GM19438 (cell line): ENCODE measurements around the gene CCDC77.

ENCODE experiments used
- ATAC-seq: cut with Tn5 transposase; IDR thresholded peaks from one replicate; pipeline ENCODE4 v1.9.1; 2021; ENCODE audit warnings: low read depth; ENCODE audit not compliant: unreplicated experiment

CCDC77 gene

DNA sequence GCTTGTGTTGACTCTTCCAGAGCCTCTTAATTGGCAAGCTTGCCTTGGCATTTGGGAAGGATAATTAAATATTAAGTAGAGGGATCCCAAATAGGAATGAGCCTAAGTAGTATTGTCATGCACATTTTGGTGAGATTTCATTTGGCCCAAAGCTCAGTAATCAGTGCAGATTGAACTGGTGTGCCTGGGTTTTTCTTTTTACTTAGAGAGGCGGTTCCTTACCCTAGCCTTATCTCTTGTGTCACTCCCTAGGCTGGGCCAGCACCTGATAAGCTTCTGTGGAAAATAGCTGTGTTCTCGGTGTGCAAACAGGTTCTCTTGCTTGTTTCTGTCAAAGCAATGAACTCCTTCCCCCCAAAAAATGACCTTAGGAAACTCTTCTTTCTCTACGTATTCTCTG, 49.0 kb downstream of the CCDC77 start:
- ATAC-seq = no peak

DNA sequence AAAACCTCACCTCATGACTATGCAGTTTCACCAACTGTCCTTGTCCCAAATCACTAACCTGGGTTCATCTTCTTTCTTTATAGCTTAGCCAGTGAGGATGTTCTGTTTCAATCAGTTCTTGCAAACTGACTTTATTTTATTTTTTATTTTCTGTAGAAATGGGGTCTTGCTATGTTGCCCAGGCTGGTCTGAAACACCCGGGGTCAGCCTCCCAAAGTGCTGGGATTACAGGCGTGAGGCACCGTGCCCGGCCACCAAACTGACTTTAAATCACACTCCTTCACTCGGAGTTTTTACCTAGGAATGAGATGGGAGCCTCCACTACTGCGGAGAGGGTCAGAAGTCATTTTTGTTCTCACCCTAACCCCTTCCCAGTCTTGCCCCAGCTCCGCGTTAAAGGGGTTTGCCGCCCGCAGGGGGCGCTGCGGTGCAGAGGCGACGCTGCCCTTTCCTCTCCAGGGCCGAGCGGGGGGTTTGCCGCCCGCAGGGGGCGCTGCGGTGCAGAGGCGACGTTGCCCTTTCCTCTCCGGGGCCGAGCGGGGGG, 51.3 kb downstream of the CCDC77 start:
- ATAC-seq = no peak

DNA sequence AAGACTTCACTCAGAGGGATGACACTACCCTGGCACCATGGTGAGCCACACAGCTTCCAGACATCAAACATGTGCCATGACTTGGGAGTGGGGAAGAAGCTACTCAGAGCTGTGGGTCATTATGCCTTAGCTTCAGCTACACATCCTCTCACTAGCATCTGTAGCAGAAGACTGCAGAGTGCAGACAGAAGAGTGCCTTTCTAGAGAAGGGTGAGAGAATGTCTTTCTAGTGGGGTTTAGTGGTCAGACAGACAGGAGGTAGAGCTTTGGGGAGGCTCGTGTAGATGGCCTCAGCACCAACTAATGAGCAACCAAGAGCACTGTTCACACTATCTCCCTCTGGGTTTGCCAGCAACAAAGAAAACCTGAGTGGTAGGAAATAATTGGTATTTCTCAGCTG, 53.4 kb downstream of the CCDC77 start:
- no peak for ATAC-seq

DNA sequence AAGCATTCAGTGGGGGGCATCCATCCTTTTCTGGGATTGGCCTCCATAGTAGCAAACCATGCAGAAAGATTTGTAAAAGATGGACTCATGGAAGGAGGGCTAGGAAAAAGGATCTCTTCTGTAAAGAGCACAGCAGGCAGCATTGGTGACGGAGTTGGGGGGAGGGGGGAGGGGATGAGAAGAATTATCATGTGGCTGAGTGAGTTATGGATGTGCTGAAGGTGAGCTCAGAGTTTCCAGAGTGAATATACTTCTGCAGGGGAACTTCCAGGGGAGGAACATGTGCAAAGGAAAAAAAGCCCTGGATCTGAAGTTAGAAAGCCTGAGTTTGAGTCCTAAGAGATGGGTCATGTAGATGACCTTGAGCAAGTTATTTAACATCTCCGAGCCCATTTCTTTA, 54.4 kb downstream of the CCDC77 start:
- no peak for ATAC-seq

- no peak for ATAC-seq
Observed at GRCh38 chr12:457676-458075, 56.2 kb downstream of the CCDC77 start.

DNA sequence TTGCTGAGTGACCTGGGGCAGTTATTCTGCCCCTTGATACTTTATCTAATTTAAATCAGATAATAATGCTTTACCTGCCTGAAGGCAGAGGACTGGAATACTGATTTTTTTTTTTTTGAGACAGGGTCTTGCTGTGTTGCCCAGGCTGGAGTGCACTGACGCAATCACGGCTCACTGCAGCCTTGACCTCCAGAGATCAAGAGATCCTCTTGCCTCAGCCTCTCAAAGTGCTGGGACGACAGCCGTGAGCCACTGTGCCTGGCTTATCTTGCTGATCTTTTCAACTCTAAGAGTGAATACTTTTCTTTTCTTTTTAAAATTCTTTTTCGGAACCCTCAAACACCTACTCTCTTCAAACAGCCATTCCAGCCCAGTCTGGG, 57.6 kb downstream of the CCDC77 start:
- ATAC-seq = no peak

DNA sequence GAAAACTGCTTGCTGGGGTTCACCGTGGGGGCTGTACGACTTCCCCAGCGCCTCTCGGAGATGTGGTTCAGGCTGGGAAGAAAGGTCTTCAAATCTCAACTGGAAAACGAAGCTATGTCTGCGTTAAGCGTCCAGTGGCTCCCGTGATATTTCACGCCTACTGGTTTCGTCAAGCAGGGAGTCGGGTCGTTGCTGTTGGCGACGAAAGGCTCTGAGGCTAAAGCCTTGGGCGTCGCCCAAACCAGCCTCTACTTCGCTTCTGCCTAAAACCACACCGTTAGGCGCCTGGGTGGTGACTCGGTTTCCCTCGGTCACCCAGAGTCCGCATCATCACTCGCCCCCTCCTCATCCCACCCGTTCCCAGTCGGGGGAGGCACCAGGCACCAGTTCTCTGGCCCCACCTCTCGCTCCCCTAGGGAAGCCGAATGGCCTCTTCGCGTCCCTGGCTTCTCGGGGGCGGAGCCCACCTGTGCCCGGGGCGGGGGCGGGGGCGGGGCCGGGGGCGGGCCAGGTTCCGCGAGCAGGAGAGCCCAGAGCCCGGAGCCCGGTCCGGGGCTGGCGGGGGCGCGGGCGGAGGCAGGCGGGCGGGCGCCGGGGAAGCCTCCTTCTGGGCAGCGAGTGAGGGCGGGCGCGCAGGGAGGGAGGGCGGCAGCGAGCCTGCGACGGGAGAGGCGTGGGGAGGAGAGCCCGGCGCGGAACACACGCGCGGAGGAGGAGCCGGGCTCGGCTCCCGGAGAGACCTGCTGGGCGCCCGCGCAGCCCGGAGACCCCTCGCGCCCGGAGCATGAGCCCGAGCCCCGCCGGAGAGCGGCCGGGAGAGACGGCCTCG, 58.2 kb downstream of the CCDC77 start, which contains the start of gene B4GALNT3:
Gene B4GALNT3, plus strand, starts transcription at position 510 of the 829 bp plus-strand sequence. CDS start 438 bp downstream, outside the sequence.
- no peak for ATAC-seq

- ATAC-seq = no peak
Observed at GRCh38 chr12:460261-461230, 59.1 kb downstream of the CCDC77 start.

GRCh38 chr12:461425-461824, 60.0 kb downstream of the CCDC77 start:
- ATAC-seq = no peak

DNA sequence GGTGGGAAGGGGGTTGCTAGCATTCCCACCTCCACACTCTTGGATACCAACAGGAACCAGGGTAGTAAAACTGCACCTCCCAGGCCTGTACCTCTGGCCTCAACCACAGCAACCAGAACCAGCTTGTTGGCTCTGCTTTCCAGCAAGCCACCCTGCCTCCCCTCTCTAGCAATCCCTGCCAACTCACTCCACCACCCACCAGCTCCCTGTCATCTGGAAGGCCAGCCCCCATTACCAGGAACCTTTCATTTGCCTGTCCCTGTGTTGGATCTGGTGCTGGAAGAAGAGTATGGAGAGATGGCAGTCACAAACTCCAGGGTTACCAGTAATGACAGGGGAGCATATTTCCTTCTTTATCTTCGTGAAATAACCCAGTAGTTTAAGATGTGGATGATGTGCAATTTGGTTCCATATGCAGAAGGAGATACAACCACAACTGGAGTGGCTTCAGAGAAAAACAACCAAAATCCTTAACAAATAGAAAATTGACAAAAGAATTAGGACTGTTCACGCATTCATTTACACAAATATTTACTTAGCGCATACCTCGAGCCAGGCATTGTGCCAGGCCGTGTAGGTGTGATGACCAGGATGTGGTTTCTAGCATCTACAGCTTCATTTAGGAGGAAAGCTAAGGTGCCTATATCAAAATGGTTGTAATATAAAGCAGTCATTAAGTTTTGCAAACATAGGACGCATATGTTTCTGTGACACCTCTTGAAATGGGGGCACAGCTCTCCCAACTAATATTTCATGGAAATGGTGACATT, 61.7 kb downstream of the CCDC77 start:
- no peak for ATAC-seq

GRCh38 chr12:464484-465267, 63.2 kb downstream of the CCDC77 start:
- ATAC-seq = no peak

DNA sequence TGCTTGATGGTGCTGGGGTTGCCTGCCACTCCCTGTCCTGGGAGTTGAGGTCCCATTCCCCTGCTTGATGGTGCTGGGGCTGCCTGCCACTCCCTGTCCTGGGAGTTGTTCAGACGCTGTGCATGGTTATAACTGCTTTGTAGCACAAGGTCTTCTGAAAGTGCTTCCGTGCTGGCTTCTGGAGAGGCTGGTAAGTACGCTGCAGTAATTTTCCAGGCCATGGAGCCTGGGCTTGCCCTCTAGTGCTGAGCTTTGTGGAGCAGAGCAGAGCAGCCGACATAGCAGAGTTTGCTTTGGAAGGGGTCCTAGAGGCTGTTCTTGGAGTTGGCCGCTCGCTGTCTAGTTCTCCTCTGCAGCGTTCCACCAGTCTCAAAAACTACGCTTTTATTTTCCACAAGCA, 64.6 kb downstream of the CCDC77 start:
- ATAC-seq = no peak

DNA sequence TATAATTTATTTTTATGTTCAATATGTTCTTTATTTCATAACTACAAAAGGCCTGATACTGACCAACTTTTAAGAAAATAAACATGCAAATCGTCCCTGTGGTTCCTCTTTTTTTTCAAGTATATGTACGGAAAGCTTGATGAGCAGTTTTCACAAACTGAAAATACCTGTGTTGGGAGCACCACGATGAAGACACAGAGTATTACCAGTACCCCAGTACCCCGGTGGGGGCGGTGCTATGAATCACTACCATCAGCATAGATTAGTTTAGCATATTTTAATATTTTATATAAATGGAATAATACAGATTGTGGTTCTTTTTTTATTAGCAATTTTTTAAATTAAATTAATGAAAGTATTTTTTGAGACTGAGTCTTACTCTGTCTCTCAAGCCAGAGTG, 65.3 kb downstream of the CCDC77 start:
- no peak for ATAC-seq

- ATAC-seq = no peak
Observed at GRCh38 chr12:467591-467990, 66.1 kb downstream of the CCDC77 start.

GRCh38 chr12:468671-469389, 67.4 kb downstream of the CCDC77 start:
- ATAC-seq = no peak

- ATAC-seq = no peak
Observed at GRCh38 chr12:470133-470532, 68.7 kb downstream of the CCDC77 start.

DNA sequence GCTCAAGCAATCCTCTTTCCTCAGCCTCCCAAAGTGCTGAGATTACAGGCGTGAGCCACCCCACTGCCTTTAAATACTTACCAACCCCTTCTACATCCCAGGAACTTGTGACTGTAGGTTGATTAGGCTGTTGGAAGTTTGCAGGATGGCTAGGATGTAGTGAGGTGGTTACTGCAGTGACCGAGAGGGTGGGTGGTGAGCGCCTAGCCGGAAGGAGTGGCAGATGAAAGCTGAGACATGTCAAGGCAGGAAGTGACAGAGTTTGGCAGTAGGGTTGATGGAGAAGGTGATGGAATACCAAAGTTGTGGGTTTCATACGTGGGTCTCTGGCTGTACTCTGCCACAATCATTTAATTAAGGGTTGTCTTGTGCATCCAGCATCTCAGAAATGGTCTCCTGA, 71.8 kb downstream of the CCDC77 start:
- no peak for ATAC-seq

- no peak for ATAC-seq
Observed at GRCh38 chr12:473863-474577, 72.6 kb downstream of the CCDC77 start.
